ENCODE measurements around the gene HYOU1. TPM values are rescaled to one million over a fixed set of nuclear protein-coding genes. Genes with fewer than 3 reads are reported as not detected.

HYOU1 gene
- total RNA-seq, 1 experiment from 2014 or later, result 268 TPM

GRCh38 chr11:119031912-119032280, 25.1 kb downstream of the HYOU1 start:
- BruUV-seq (replicated peaks), result no TSS peak
- DNase-seq (ENCODE audit: low read depth, low spot score), result no peak
- peak overlapping the region; percentile 14; the same call in 1 of the 2 replicates for H3K27ac ChIP-seq (ENCODE audit: low read length)
- intact Hi-C loops (cut with micrococcal nuclease; ENCODE audit: unreplicated experiment), result no loop called here
- ChIA-PET CTCF (interaction anchor here (0.5 kb wide), 1 partner anchor 307 kb away, joined by 6 read pairs; no protein-coding TSS in a partner anchor), POLR2A (interaction anchor here (0.5 kb wide), 1 partner anchor 15 kb away, joined by 5 read pairs; no protein-coding TSS in a partner anchor)
- no peak overlapping the region for H3K4me3 ChIP-seq (ENCODE audit: low read depth in 2 of 2, low read length in 2 of 2)
- H3K4me1 ChIP-seq (ENCODE audit: control insufficient read depth, insufficient read depth, low read length), result peaks cover 13% of the 10 kb centered on the region
- no peaks in the 10 kb centered on the region for H3K27me3 ChIP-seq (ENCODE audit: control insufficient read depth, insufficient read depth, low read length)
- TF ChIP-seq TCF7L2 (IDR thresholded peaks at IDR 0.05; ENCODE audit: low read depth, low read length), result no peak
- no peak for TF ChIP-seq CTCF (IDR thresholded peaks at IDR 0.05)
- no peaks in the 10 kb centered on the region; the same call in 1 of the 2 replicates for H3K36me3 ChIP-seq (ENCODE audit: control insufficient read depth, insufficient read depth, low read length)
- in situ Hi-C loops (cut with HindIII; ENCODE audit: low pct_unique_long_range_greater_than_20kb, low sequenced_read_pairs), result no loop called here
- H3K9me3 ChIP-seq (ENCODE audit: control insufficient read depth, insufficient read depth, low read depth, low read length), result no peaks in the 10 kb centered on the region
- ATAC-seq, result no peak

- in situ Hi-C loops (cut with HindIII; ENCODE audit: low pct_unique_long_range_greater_than_20kb, low sequenced_read_pairs), result no loop called here
- H3K4me3 ChIP-seq (ENCODE audit: low read depth in 2 of 2, low read length in 2 of 2), result peak within 1 kb of the TSS; percentile 75 to 90
- TF ChIP-seq TCF7L2 (IDR thresholded peaks at IDR 0.05; ENCODE audit: low read depth, low read length) (no peak), POLR2AphosphoS5 (IDR thresholded peaks at IDR 0.05; ENCODE audit: low read depth, low read length) (peak; percentile 85), REST (IDR thresholded peaks at IDR 0.05; ENCODE audit: insufficient read depth in 1 of 2, low read depth in 2 of 2, low read length in 1 of 2) (0 out of 4 replicates have a peak, but pooled peaks of 1 of the 2 experiments have one; percentile 9), SIN3A (IDR thresholded peaks at IDR 0.05; ENCODE audit: borderline replicate concordance, insufficient read depth, low read depth, low read length) (0 out of 2 replicates have a peak, but pooled peaks have one; percentile 29), CTCF (IDR thresholded peaks at IDR 0.05) (peak; percentile 99; the same call in 1 of the 2 replicates)
- peak within 1 kb of the TSS; percentile 79 for H3K27ac ChIP-seq (ENCODE audit: low read length)
- ATAC-seq (peak; percentile 92), DNase-seq (ENCODE audit: low read depth, low spot score) (peak; percentile 93)
- ChIA-PET CTCF (interaction anchor here (0.7 kb wide), 1 partner anchor 12 kb away, joined by 4 read pairs; the partner anchor contains the start of gene TRAPPC4), POLR2A (no interaction called here)
- BruUV-seq (replicated peaks), result no TSS peak
- no peaks in the 10 kb centered on the region; the same call in 1 of the 2 replicates for H3K36me3 ChIP-seq (ENCODE audit: control insufficient read depth, insufficient read depth, low read length)
- H3K9me3 ChIP-seq (ENCODE audit: control insufficient read depth, insufficient read depth, low read depth, low read length), result no peaks in the 10 kb centered on the region
- peaks cover 13% of the 10 kb centered on the region for H3K4me1 ChIP-seq (ENCODE audit: control insufficient read depth, insufficient read depth, low read length)
- intact Hi-C loops (cut with micrococcal nuclease; ENCODE audit: unreplicated experiment), result no loop called here
- H3K27me3 ChIP-seq (ENCODE audit: control insufficient read depth, insufficient read depth, low read length), result no peaks in the 10 kb centered on the region
These were observed 26.5 kb downstream of the HYOU1 start, which contains the start of gene SLC37A4 for GRCh38 chr11:119030329-119031047. Gene SLC37A4 (minus strand): TSS chr11:119030877.
